H1 (cell line): ENCODE data around the gene DAP. TPM values are rescaled to one million over a fixed set of nuclear protein-coding genes. Genes with fewer than 3 reads are reported as not detected.

Experiments used
- ATF2 ChIP-seq: IDR thresholded peaks from 2 replicates; pipeline ENCODE4 v1.6.1; 2012; ENCODE audit warnings: low read length, inconsistent platforms
- CTCF ChIP-seq, 3 experiments: IDR thresholded peaks; 1 replicate in 2 of 3; 2 replicates in 1 of 3; pipeline versions ENCODE4 v1.5.1 to v1.6.1; 2011; ENCODE audit warnings: low read length in 3 of 3, mild to moderate bottlenecking in 3 of 3, inconsistent platforms in 2 of 3, low read depth in 1 of 3, moderate library complexity in 1 of 3; ENCODE audit not compliant: insufficient read depth in 1 of 3; ENCODE audit errors: control extremely low read depth in 1 of 3
- GABPA ChIP-seq: IDR thresholded peaks from 2 replicates; pipeline ENCODE4 v1.6.1; 2011; ENCODE audit warnings: mild to moderate bottlenecking, low read length, moderate library complexity, borderline replicate concordance; ENCODE audit not compliant: insufficient read depth
- polyA plus RNA-seq, 7 experiments: library from polyadenylated mRNA; depleted of rRNA in 3 of 7; stranded (reverse) in 5 of 7; unstranded in 2 of 7; fragments of >200 nt in 5 of 7; fragments of 200-250 nt in 2 of 7; gene quantifications; 1 replicate in 5 of 7; 2 replicates in 1 of 7; 4 replicates in 1 of 7; pipeline versions ENCODE4 v1.2.1 to v1.2.3, GENCODE V29; 2011 to 2013; ENCODE audit warnings: missing spikeins in 2 of 7, mixed read lengths in 2 of 7
- total RNA-seq: library from RNA; stranded (reverse); fragmentation: NEBNext Ultra II Directional; extraction: Animal tissue kit (Norgen Biotek cat#: 25700); gene quantifications from 2 replicates; pipeline ENCODE4 v1.2.1, GENCODE V29; 2021
- TF ChIP-seq, protein P1 (sequence below): fragments of 300-600 bp; sonication (generic); IDR thresholded peaks from 2 replicates; pipeline ENCODE4 v1.7.1; 2012; ENCODE audit warnings: low read length, moderate library complexity, mild to moderate bottlenecking, inconsistent platforms; ENCODE audit not compliant: insufficient replicate concordance

The DAP gene
- total and polyA plus RNA-seq, 2 of the 8 experiments (the other 6 are each of a cell fraction or from before 2014, with no cell fraction given) = 26.2 to 44.4 TPM

DNA sequence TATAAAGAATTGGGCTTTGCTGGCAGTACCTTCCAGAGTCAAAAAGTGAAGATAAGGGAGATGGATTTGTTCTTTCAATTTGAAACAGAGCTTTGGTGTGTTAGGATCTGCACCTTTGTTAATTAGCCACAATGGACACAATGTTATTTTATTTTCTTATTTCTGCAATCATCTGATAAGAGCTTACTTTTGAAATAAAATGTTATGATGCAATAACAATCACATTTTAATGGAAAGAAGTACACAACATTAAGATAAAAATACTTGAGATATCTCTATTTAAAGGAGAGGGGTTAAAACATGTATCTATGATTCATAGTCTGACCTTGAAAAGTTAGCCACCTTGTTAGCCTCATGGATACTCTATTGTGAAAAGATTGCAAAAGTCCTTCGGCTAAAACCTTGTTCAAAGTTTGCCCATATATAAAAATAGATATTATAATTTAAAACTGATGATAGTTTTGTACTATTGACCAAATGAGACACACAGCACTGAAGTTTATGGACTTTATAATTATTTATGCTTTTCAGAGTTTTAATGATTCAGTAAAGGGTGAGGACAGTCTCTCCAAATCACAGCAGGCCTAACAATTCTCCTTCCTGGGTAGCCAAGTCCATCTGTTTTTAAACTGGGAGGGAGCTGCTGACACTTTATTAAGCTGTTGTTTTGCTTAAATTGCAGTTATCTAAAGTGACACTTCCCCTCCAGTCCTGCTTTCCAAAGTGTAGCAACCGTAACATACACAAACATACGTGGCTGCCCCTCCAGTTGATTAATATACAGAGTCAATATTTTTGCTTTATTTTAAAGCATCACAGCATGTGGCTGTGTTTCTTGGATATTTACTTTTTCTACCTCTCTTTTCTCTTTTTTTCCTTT is 47.6 kb upstream of the DAP start (continued):
- TF ChIP-seq ATF2 = no peak
- no peak for TF ChIP-seq GABPA
- TF ChIP-seq CTCF (IDR thresholded peaks at IDR 0.05; ENCODE audit: control extremely low read depth in 1 of 3, insufficient read depth in 1 of 3, low read depth in 1 of 3, low read length in 3 of 3) = no peak
- TF ChIP-seq, protein P1, sequence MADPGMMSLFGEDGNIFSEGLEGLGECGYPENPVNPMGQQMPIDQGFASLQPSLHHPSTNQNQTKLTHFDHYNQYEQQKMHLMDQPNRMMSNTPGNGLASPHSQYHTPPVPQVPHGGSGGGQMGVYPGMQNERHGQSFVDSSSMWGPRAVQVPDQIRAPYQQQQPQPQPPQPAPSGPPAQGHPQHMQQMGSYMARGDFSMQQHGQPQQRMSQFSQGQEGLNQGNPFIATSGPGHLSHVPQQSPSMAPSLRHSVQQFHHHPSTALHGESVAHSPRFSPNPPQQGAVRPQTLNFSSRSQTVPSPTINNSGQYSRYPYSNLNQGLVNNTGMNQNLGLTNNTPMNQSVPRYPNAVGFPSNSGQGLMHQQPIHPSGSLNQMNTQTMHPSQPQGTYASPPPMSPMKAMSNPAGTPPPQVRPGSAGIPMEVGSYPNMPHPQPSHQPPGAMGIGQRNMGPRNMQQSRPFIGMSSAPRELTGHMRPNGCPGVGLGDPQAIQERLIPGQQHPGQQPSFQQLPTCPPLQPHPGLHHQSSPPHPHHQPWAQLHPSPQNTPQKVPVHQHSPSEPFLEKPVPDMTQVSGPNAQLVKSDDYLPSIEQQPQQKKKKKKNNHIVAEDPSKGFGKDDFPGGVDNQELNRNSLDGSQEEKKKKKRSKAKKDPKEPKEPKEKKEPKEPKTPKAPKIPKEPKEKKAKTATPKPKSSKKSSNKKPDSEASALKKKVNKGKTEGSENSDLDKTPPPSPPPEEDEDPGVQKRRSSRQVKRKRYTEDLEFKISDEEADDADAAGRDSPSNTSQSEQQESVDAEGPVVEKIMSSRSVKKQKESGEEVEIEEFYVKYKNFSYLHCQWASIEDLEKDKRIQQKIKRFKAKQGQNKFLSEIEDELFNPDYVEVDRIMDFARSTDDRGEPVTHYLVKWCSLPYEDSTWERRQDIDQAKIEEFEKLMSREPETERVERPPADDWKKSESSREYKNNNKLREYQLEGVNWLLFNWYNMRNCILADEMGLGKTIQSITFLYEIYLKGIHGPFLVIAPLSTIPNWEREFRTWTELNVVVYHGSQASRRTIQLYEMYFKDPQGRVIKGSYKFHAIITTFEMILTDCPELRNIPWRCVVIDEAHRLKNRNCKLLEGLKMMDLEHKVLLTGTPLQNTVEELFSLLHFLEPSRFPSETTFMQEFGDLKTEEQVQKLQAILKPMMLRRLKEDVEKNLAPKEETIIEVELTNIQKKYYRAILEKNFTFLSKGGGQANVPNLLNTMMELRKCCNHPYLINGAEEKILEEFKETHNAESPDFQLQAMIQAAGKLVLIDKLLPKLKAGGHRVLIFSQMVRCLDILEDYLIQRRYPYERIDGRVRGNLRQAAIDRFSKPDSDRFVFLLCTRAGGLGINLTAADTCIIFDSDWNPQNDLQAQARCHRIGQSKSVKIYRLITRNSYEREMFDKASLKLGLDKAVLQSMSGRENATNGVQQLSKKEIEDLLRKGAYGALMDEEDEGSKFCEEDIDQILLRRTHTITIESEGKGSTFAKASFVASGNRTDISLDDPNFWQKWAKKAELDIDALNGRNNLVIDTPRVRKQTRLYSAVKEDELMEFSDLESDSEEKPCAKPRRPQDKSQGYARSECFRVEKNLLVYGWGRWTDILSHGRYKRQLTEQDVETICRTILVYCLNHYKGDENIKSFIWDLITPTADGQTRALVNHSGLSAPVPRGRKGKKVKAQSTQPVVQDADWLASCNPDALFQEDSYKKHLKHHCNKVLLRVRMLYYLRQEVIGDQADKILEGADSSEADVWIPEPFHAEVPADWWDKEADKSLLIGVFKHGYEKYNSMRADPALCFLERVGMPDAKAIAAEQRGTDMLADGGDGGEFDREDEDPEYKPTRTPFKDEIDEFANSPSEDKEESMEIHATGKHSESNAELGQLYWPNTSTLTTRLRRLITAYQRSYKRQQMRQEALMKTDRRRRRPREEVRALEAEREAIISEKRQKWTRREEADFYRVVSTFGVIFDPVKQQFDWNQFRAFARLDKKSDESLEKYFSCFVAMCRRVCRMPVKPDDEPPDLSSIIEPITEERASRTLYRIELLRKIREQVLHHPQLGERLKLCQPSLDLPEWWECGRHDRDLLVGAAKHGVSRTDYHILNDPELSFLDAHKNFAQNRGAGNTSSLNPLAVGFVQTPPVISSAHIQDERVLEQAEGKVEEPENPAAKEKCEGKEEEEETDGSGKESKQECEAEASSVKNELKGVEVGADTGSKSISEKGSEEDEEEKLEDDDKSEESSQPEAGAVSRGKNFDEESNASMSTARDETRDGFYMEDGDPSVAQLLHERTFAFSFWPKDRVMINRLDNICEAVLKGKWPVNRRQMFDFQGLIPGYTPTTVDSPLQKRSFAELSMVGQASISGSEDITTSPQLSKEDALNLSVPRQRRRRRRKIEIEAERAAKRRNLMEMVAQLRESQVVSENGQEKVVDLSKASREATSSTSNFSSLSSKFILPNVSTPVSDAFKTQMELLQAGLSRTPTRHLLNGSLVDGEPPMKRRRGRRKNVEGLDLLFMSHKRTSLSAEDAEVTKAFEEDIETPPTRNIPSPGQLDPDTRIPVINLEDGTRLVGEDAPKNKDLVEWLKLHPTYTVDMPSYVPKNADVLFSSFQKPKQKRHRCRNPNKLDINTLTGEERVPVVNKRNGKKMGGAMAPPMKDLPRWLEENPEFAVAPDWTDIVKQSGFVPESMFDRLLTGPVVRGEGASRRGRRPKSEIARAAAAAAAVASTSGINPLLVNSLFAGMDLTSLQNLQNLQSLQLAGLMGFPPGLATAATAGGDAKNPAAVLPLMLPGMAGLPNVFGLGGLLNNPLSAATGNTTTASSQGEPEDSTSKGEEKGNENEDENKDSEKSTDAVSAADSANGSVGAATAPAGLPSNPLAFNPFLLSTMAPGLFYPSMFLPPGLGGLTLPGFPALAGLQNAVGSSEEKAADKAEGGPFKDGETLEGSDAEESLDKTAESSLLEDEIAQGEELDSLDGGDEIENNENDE = no peak
